Hepatocyte (in vitro differentiated cells): ENCODE results near the gene SEMA4A.
A peak's percentile ranks its signal among the peaks of the same experiment; 100 is the strongest.

ENCODE experiments used
- EZH2 ChIP-seq: fragments of 200-600 bp; sonication (generic); IDR thresholded peaks from 2 replicates; pipeline ENCODE4 v1.6.1; 2016; ENCODE audit warnings: antibody characterized with exemption, mild to moderate bottlenecking, borderline replicate concordance
- EZH2phosphoT487 ChIP-seq: fragments of 200-600 bp; sonication (generic); IDR thresholded peaks from one replicate; pipeline ENCODE4 v1.6.1; 2018; ENCODE audit warnings: antibody characterized with exemption, mild to moderate bottlenecking, low read depth, moderate library complexity; ENCODE audit not compliant: unreplicated experiment, severe bottlenecking
- TF ChIP-seq, protein P1 (sequence below): fragments of 200-600 bp; sonication (generic); IDR thresholded peaks from 2 replicates; pipeline ENCODE4 v1.5.1; 2016; ENCODE audit warnings: antibody characterized with exemption, mild to moderate bottlenecking; ENCODE audit not compliant: poor library complexity

GRCh38 chr1:156193488-156194299 is 40.3 kb downstream of the SEMA4A start, which contains the start of gene SLC25A44:
- TF ChIP-seq, protein P1, sequence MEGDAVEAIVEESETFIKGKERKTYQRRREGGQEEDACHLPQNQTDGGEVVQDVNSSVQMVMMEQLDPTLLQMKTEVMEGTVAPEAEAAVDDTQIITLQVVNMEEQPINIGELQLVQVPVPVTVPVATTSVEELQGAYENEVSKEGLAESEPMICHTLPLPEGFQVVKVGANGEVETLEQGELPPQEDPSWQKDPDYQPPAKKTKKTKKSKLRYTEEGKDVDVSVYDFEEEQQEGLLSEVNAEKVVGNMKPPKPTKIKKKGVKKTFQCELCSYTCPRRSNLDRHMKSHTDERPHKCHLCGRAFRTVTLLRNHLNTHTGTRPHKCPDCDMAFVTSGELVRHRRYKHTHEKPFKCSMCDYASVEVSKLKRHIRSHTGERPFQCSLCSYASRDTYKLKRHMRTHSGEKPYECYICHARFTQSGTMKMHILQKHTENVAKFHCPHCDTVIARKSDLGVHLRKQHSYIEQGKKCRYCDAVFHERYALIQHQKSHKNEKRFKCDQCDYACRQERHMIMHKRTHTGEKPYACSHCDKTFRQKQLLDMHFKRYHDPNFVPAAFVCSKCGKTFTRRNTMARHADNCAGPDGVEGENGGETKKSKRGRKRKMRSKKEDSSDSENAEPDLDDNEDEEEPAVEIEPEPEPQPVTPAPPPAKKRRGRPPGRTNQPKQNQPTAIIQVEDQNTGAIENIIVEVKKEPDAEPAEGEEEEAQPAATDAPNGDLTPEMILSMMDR, result peak; percentile 48
- TF ChIP-seq EZH2 (no peak), EZH2phosphoT487 (no peak)
